ENCODE measurements around the gene CXorf66. TPM values are rescaled to one million over a fixed set of nuclear protein-coding genes. Genes with fewer than 3 reads are reported as not detected.

CXorf66 gene
- total and polyA plus RNA-seq, 2 of the 4 experiments (the other 2 are of a cell fraction), result not detected

GRCh38 chrX:139982856-139983255 lies 17.5 kb upstream of the CXorf66 start:
- H3K9me3 ChIP-seq (ENCODE audit: control insufficient read depth, insufficient read depth, low read length), result no peaks in the 10 kb centered on the region
- no peaks in the 10 kb centered on the region for H3K4me1 ChIP-seq (ENCODE audit: control insufficient read depth, insufficient read depth, low read length)
- H2BK20ac ChIP-seq (ENCODE audit: low read depth, low read length), result no peak overlapping the region
- no peak overlapping the region for H3K23ac ChIP-seq (ENCODE audit: low read depth, low read length)
- H3K4me3 ChIP-seq (ENCODE audit: insufficient read depth, low read depth, low read length), result no peak overlapping the region
- H2AK5ac ChIP-seq (ENCODE audit: low read depth, low read length), result no peak overlapping the region
- H2BK120ac ChIP-seq (ENCODE audit: low read depth, low read length), result no peak overlapping the region
- H4K91ac ChIP-seq (ENCODE audit: insufficient read depth, low read depth, low read length), result no peak overlapping the region
- H3K9ac ChIP-seq (ENCODE audit: low read depth, low read length), result no peak overlapping the region
- POLR2A ChIA-PET (ENCODE audit: unreplicated experiment), result no interaction called here
- no peak overlapping the region for H3K56ac ChIP-seq (ENCODE audit: extremely low read depth, insufficient read depth, low read length)
- BruUV-seq (replicated peaks), result no TSS peak
- dilution Hi-C loops (cut with HindIII; ENCODE audit: low sequenced_read_pairs, unreplicated experiment), result no loop called here
- H3K27ac ChIP-seq (ENCODE audit: insufficient read depth, low read length), result no peak overlapping the region
- no peak overlapping the region for H3K4me2 ChIP-seq (ENCODE audit: low read depth, low read length)
- WGBS, 2 experiments (ENCODE audit: extremely low coverage in 2 of 2, insufficient read length in 1 of 2), result 50% methylated on average over 1 of the region's 3 CpGs; no CpG with 5 or more reads in 1 of the 2 experiments
- no peak overlapping the region for H3K18ac ChIP-seq (ENCODE audit: low read depth, low read length)
- no peaks in the 10 kb centered on the region for H3K9me1 ChIP-seq (ENCODE audit: insufficient read depth, low read length)
- H4K5ac ChIP-seq (ENCODE audit: low read depth, low read length), result no peak overlapping the region
- ATAC-seq (ENCODE audit: low read depth) (no peak), DNase-seq (no peak)
- no peak overlapping the region for H2BK15ac ChIP-seq (ENCODE audit: low read depth, low read length)
- H2AFZ ChIP-seq (replicated peaks; ENCODE audit: low read length, poor library complexity), result no peak overlapping the region
- H3K14ac ChIP-seq (replicated peaks; ENCODE audit: low read depth, low read length), result no peak overlapping the region
- TF ChIP-seq NFE2L2 (IDR thresholded peaks at IDR 0.05; ENCODE audit: low read depth, low read length) (no peak), CHD1 (IDR thresholded peaks at IDR 0.05; ENCODE audit: low read depth, low read length) (no peak), MAZ (IDR thresholded peaks at IDR 0.05; ENCODE audit: borderline replicate concordance, low read depth, low read length) (no peak), FOS (IDR thresholded peaks at IDR 0.05; ENCODE audit: low read depth, low read length) (no peak)
- no peaks in the 10 kb centered on the region for H3K79me1 ChIP-seq (ENCODE audit: low read depth in 1 of 2, low read length in 2 of 2)
- H4K20me1 ChIP-seq (ENCODE audit: insufficient read depth, low read length), result no peaks in the 10 kb centered on the region
- no peak overlapping the region for H2AK9ac ChIP-seq (replicated peaks; ENCODE audit: low read depth, low read length, poor library complexity)
- H3K36me3 ChIP-seq (ENCODE audit: control insufficient read depth, insufficient read depth, low read length), result no peaks in the 10 kb centered on the region
- H2BK5ac ChIP-seq (ENCODE audit: low read depth, low read length, poor library complexity, severe bottlenecking), result no peak overlapping the region
- H4K8ac ChIP-seq (ENCODE audit: low read depth in 2 of 2, low read length in 2 of 2), result no peak overlapping the region
- in situ Hi-C loops (cut with MboI; ENCODE audit: low sequenced_read_pairs), result no loop called here
- no peak overlapping the region for H3K4ac ChIP-seq (ENCODE audit: low read depth, low read length)
- no peaks in the 10 kb centered on the region for H3K27me3 ChIP-seq (ENCODE audit: control insufficient read depth, insufficient read depth, low read length)
- CTCF ChIA-PET, result no interaction called here
- intact Hi-C loops (cut with micrococcal nuclease), result no loop called here

All from IMR-90 (cell line).